ENCODE data around the gene PPP1R1B.

The PPP1R1B gene

GRCh38 chr17:39667945-39668924, 41.5 kb downstream of the PPP1R1B start, which contains the start of gene PNMT:
PNMT (plus strand) TSS chr17:39668453; CDS start chr17:39668476, 23 bp downstream.
- peak; percentile 35 for DNase-seq (ENCODE audit: low spot score)

- DNase-seq (ENCODE audit: low spot score) = no peak
Measured at GRCh38 chr17:39669897-39670735, 43.4 kb downstream of the PPP1R1B start.

- DNase-seq (ENCODE audit: low spot score) = no peak
Measured at GRCh38 chr17:39670746-39671145, 44.0 kb downstream of the PPP1R1B start.

- DNase-seq (ENCODE audit: low spot score) = no peak
Measured at GRCh38 chr17:39671651-39672521, 45.1 kb downstream of the PPP1R1B start.

- DNase-seq (ENCODE audit: low spot score) = no peak
Measured at GRCh38 chr17:39672522-39673334, 46.0 kb downstream of the PPP1R1B start.

GRCh38 chr17:39673335-39674081, 46.8 kb downstream of the PPP1R1B start:
- DNase-seq (ENCODE audit: low spot score) = no peak

GRCh38 chr17:39674179-39674578, 47.4 kb downstream of the PPP1R1B start:
- DNase-seq (ENCODE audit: low spot score) = no peak

GRCh38 chr17:39674702-39675389, 48.1 kb downstream of the PPP1R1B start:
- no peak for DNase-seq (ENCODE audit: low spot score)

- no peak for DNase-seq (ENCODE audit: low spot score)
Measured at GRCh38 chr17:39675390-39676082, 48.8 kb downstream of the PPP1R1B start.

- no peak for DNase-seq (ENCODE audit: low spot score)
Measured at GRCh38 chr17:39676198-39676819, 49.6 kb downstream of the PPP1R1B start.

- DNase-seq (ENCODE audit: low spot score) = no peak
Measured at GRCh38 chr17:39677072-39677471, 50.3 kb downstream of the PPP1R1B start.

GRCh38 chr17:39677542-39678339, 51.0 kb downstream of the PPP1R1B start:
- DNase-seq (ENCODE audit: low spot score) = no peak

GRCh38 chr17:39678340-39679116, 51.8 kb downstream of the PPP1R1B start:
- no peak for DNase-seq (ENCODE audit: low spot score)

- DNase-seq (ENCODE audit: low spot score) = no peak
Measured at GRCh38 chr17:39679521-39680192, 52.9 kb downstream of the PPP1R1B start.

GRCh38 chr17:39683295-39683939, 56.7 kb downstream of the PPP1R1B start:
- DNase-seq (ENCODE audit: low spot score) = no peak
